LNCaP clone FGC (cell line): ENCODE data around the gene VSIG10L.

Experiments
- DNase-seq: peaks from one replicate; pipeline ENCODE4 v3.0.0-alpha.2; 2011; ENCODE audit warnings: low read depth
- H3K4me3 ChIP-seq: 2 replicates; pipeline ENCODE4 v1.5.1; 2011; ENCODE audit warnings: mild to moderate bottlenecking, low read depth, low read length, control low read depth
- CTCF ChIP-seq: IDR thresholded peaks from 2 replicates; pipeline ENCODE4 v1.5.1; 2012; ENCODE audit warnings: mild to moderate bottlenecking; ENCODE audit not compliant: control insufficient read depth, insufficient read depth; ENCODE audit errors: extremely low read depth

The VSIG10L gene

GRCh38 chr19:51337861-51338562 is 3.9 kb downstream of the VSIG10L start:
- no peak for TF ChIP-seq CTCF
- DNase-seq = no peak
- H3K4me3 ChIP-seq = no peak overlapping the region

GRCh38 chr19:51337141-51337860 is 4.6 kb downstream of the VSIG10L start:
- no peak for DNase-seq
- TF ChIP-seq CTCF = no peak
- no peak overlapping the region for H3K4me3 ChIP-seq

GRCh38 chr19:51333836-51334460 is 8.0 kb downstream of the VSIG10L start:
- DNase-seq = no peak
- TF ChIP-seq CTCF = no peak
- no peak overlapping the region for H3K4me3 ChIP-seq

GRCh38 chr19:51331716-51332115 is 10.2 kb downstream of the VSIG10L start:
- no peak for TF ChIP-seq CTCF
- no peak overlapping the region for H3K4me3 ChIP-seq
- DNase-seq = no peak

- H3K4me3 ChIP-seq = no peak overlapping the region
- no peak for TF ChIP-seq CTCF
- DNase-seq = no peak
Observed at GRCh38 chr19:51331193-51331592, 10.7 kb downstream of the VSIG10L start.

- TF ChIP-seq CTCF = no peak
- no peak overlapping the region for H3K4me3 ChIP-seq
- DNase-seq = no peak
Observed at GRCh38 chr19:51330366-51330765, 11.6 kb downstream of the VSIG10L start.
